GM18873 (cell line): Measurements from ENCODE around the gene KIF26A.

Experiments used
- ATAC-seq: cut with Tn5 transposase; IDR thresholded peaks from one replicate; pipeline ENCODE4 v1.9.1; 2021; ENCODE audit warnings: mild to moderate bottlenecking, moderate library complexity, moderate number of reproducible peaks; ENCODE audit not compliant: unreplicated experiment, low FRiP score

Gene KIF26A

DNA sequence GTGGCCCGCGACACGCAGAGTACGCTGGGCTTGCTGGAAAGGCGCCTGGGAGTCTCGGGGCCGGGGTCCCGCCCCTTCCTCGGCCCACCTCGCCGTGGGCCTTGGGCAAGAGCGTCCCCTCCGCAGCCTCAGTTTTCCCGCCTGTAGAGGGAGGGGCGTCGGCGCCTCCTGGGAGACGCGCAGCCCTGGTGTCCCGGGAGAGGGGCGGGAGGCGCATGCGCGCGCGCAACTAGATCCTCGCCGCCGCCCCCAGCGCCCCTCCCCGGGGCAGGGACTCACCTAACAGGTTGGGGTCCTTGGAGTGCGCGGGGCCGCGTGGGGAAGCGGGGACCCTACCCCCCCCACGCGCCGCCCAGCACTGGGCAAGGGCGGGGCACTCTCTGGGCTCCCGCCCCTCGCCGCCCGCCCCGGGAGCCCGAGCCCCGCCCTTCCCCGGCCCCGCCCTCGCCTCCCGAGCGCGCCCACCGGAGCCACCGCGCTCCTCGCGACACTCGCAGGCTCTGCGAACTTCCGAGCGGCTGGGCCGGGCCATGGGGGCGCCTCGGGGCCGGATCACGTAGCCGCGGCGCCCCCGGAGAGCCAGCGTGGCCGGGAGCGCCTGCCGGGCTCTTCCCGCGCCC, at the start of gene KIF26A:
TSS of gene KIF26A (plus strand) at position 490 of the 620 bp plus-strand sequence. CDS start 136 bp downstream, outside the sequence.
- no peak for ATAC-seq

DNA sequence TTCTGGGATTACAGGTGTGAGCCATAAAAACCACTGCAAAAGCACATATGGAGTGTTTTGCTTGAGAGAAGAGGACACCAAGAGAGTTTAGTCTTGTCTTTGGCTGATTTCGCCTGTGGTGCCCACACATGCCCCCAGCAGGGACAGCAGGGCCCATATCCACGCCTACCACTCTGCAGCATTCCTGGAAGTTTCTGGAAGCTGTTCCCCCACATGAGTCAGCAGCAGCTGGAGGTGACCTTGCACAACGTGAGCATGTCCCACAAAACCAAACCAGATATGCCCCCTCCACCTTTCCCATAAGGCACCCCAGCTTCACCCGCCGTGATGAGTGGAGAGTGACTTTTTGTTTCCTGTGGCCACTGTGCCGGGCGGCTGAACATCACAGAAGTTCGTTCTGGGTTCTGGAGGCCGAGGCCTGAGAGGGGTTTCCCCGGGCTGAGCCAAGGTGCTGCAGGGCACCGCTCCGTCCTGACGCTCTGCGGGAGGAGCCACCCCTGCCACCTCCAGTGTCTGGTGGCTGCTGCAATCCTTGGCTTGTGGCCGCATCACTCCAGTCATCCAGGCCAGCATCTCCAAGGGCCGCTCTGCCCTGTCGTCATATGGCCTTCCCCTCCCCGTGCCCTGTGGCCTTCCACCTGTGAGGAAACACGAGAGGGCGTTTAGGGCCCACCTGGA, 48.2 kb upstream of the KIF26A start:
- ATAC-seq = no peak

DNA sequence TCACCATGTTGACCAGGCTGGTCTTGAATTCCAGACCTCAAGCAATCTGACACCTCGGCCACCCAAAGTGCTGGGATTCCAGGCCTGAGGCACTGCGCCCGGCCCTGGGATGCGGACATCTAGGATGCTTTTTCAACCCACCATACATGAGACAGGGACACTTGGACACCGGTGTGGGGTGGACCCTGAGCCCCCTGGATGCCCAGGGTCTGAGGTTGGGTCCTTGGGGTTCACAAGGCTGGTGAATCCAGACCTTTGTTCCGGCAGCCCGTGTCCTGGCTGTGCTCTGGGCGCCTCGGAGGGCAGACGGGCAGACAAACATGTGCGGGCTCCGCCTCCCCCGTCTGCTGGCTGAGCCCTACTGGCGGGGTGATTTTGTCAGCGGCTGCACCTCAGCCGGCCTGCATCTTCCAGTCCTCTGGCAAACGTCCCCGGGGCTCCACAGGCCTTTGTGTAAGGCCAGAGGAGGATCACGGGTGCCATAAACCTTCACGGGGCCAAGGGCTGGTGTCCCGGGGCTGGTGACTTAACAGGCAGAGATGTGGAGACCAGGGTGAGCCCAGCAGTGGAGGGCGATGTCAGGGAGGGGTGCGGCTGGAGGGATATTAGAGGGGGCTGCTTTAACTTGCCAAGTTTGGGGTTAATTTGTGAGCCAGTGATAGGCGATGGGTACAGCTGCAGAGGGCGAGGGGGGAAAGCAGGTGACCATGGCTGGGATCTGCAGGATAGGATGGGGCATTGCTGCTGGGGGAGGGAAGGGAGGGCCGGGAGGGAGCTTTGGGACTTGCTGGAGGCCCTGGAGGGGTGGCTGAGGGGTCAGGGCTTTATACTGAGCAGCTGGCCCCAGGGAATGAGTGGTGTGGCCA, 47.1 kb upstream of the KIF26A start:
- ATAC-seq = no peak

DNA sequence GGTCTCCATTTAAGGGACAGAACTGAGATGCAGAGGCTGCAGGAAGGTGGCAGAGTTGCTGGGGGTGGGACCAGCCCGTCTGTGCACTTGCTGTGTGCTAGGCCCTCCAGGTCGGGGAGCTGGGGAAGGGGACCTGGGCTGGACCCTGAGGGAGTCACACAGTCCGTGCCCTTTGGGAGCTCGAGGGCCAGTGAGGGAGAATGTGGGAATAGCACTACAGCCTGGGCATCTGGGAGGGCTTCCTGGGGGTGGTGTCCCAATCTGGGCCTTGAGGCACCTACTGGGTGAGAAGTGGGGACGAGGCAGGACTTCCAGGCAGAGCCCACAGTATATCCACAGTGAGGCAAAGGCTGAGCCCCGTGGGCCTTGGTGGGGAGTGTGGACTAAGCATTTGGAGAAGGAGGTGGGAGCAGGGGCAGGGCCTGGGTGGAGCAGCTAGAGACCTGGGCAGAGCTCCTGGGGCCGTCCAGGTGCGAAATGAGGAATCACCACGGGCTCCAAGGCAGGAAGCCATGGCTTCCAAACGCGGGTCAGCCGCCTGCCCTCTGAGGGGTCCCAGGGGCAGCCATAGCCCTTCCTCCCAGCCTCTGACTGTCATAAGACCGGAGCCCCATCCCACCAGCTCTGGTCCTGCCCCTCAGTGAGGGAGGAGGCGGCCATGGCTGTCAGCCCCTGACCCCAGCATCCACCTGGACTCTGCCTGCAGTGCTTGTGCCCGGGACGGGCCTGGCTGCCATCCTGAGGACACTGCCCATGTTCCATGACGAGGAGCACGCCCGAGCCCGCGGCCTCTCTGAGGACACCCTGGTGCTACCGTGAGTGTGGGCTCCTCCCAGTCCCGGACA, 46.2 kb upstream of the KIF26A start:
- no peak for ATAC-seq

DNA sequence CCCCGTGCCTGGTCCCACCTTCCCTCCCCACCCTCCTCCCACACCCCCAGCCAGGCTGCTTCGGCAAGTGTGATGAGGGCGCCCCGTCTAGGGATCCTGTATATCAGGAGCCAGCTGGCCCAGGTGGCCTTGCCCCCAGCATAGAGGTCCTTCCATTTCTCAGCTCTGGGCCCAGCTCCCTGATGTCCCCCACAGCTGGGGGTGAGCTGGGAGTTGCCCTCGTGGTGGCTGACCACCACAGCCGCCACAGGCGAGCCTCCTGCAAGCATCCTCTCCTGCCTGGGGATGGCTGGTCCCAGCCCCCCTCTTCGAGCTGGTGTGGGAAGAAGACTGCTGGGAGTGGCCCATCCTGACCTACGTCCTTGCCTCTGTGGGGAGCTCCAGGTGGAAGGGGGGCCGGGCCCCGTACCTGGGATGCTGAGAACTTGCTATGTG, 45.4 kb upstream of the KIF26A start:
- ATAC-seq = no peak

DNA sequence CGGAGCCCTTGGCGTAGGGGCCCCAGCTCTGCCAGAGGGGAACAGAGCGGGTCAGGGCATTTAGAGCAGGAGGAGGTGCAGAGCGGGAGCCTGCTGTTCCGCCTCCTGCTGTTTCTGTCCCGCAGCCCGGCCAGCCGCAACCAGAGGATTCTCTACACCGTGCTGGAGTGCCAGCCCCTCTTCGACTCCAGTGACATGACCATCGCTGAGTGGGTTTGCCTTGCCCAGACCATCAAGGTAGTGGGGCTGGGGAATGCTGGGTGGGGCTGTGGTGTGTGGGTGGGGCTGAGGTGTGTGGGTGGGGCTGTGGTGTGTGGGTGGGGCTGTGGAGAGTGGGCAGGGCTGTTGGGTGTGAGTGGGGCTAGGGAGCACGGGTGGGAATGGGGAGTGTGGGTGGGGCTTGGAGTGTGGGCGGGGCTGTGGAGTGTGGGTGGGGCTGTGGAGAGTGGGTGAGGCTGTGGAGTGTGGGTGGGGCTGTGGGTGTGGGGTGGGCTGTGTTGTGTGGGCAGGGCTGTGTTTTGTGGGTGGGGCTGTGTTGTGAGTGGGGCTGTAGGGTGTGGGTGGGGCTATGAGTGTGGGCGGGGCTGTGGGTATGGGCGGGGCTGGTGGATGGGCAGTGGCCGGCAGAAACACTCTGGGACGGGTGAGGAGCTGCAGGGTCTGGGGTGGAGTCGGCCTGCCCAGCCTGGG, 44.9 kb upstream of the KIF26A start:
- no peak for ATAC-seq

DNA sequence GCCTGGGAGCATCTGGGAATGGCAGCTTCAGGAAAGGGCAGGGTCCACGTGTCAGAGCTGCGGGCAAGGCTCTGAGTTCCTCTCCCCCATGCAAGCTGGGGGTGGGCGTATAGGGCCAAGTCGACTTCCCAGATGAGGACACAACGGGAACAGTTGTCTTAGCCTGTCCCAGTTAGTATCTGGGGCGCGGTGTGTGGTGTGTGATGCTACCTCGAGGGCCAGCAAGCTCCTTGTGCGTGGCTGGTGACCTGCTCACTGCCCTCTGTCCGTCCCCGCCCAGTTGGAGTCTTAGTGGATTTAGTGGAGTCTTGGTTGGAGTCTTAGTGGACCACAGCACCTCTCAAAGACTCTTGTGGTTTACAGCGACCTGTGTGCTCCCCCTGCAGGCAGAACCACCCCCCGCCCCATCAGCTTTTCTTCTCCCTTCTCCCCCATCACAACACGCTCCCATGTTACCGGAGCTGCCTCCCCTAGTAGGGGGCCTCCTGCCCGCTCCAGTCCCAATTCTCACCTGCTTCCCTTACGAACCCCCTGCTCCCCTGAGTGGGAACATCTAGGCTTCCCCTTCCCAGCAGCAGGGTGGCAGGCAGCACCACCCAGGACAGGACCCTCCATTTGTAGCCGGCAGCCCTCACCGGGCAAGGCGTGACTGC, 44.2 kb upstream of the KIF26A start:
- ATAC-seq = no peak

DNA sequence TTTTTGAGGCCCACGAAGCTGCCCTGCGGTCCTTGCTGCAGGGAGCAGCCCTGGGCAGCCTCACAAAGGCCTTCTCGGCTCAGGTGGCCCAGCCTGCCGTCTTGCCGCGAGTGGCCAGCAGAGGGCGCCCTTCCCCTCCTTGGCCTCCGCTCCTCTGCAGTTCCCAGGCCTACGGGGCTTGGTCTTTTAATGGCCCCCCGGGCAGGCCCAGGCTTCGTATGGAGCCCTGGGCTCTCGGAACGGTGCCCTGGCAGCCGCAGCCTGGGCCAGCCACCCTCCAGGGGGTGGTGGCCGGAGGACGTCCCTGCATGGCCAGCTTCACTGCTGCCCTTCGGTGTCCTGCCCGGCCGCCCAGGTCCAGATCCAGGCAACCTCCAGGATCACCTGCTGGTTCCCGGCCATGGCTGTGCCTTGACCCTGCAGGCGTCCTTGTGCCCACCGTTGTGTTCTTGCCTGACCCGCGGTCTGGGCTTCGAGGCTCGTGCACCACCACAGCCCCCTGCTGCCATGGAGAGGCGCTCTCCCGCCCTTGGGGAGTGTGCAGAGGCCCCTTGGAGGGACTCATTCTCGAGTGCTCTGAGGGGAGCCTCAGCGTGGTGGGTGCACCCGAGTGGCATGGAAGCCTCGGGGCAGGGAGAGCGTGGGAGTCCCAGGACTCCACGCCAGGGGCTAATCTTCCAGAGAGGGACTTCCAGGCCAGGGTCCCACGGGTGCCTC, 43.5 kb upstream of the KIF26A start:
- ATAC-seq = no peak

DNA sequence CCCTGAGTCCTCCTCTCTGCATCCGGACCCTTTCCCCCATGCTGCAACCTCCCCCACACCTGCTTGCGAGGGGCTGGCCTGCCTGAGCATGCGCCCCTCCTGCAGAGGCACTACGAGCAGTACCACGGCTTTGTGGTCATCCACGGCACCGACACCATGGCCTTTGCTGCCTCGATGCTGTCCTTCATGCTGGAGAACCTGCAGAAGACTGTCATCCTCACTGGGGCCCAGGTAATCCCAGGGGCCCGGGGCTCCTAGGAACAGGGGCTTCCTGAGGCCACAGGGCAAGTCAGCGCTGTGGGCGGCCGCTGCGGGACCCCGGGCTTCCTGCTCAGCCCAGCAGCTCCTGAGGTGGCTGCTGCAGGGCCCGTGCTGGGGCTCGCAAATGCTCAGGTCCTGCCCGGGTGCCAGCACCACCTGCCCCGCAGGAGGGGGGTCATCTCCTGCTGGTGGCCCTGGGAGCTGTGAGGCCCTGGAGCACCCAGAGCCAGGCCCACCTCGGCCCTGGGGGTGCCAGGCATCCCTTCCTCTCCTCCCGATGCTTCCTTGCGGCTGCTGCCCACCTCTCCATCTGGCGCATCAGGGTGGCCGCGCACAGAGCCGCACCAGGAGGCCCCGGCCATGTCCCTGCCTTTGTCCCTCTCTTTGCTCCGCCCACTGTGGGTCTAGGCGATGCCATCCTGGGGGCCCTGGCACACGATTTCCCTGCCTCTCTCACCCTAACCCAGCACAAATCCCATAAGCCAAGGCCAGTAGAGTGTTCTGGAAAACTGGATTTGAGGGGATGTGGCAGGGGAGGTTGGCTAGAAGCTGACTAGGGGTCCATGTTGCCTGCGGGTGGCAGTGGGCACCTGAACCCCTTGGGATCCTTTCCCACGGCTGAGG, 42.7 kb upstream of the KIF26A start:
- ATAC-seq = no peak

DNA sequence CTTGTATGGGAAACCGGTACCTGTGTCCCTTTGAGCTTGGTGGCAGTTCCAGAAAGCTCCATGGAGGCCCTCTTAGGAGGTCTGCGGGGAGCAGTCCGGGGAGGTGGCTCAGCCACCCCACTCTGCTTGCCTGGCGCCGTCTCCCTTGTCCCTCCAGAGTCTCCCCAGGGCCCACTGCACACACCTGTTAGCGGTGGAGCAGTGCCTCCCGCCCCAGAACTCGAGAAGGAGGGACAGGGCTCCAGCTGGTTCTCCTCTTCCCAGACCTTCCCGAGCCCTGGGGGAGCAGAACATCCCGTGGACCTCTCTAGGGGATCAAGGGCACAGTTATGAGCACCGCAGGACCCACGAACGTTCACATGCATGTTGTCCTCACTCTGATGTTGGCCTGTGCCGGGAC, 42.1 kb upstream of the KIF26A start:
- ATAC-seq = no peak

DNA sequence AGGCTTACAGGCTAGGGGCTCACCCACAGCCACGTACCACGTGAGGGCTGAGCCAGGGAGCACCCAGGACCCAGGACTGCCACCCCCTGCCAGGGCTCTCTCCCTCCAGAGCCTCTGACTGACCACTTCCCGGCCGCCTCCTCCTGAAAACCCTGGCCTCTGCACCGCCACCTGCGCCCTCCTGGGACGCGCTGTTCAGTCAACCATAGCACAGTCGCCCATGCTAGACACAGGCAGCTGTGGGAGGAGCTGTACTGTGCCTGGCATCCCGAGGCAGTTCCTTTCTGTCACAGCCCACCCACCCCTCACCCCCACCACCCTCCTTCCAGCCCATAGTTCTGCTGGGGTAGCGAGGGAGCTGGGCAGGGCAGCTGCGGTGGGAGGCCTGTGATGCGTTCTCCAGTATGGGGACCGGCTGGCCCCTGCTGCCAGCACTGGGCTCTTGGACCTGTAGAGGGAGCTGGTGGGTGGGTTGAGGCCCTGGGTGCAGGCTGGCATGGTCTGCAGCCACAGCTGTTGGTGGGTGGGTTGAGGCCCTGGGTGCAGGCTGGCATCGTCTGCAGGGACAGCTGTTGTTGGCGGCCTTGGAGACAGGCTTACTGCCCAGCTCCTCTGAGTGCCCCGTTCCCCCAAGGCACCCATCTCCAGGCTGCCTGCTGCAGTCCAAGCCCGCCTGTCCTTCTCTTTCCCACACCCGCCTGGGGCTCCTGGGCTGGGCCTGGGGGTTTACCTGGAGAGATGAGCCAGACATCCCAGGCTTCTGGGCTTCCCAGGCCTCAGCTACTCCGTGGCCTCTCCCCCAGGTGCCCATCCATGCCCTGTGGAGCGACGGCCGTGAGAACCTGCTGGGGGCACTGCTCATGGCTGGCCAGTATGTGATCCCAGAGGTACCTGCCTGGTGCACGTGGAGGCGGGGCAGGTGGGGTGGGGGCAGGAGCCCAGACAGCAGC, 41.4 kb upstream of the KIF26A start:
- ATAC-seq = no peak

DNA sequence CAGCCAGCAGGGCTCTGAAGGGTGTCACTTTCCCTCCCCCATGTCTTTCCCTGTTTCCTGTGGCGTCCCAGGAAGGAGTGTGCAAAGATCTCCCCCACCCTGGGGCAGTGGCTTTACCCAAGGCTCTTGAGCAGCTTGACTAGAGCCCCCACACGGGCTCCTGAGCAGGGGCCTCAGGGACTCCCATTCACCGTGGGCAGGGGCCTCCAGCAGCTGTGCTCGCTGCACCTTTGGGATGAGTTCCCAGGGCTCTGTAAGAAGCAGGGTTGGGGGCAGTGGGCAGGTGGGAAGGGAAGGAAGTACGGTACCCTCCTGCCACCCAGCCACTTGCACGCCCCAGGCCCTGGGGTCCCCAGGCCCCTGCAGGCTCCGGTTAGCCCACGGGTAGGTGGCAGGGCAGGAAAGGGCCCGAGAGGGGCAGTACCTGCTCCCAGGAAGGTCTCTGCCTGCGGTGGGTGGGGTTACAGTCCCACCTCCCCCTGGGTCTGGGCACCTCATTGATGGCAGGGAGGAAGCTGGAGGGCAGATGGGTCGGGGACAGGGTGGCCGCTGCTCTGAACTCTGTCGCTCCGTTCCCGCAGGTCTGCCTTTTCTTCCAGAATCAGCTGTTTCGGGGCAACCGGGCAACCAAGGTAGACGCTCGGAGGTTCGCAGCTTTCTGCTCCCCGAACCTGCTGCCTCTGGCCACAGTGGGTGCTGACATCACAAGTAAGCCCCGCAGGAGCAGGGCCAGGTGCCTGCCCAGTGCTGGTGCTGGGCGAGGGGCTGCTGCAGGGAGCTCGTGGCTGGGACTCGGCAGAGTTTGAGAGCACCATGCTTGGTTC, 39.9 kb upstream of the KIF26A start:
- ATAC-seq = no peak

DNA sequence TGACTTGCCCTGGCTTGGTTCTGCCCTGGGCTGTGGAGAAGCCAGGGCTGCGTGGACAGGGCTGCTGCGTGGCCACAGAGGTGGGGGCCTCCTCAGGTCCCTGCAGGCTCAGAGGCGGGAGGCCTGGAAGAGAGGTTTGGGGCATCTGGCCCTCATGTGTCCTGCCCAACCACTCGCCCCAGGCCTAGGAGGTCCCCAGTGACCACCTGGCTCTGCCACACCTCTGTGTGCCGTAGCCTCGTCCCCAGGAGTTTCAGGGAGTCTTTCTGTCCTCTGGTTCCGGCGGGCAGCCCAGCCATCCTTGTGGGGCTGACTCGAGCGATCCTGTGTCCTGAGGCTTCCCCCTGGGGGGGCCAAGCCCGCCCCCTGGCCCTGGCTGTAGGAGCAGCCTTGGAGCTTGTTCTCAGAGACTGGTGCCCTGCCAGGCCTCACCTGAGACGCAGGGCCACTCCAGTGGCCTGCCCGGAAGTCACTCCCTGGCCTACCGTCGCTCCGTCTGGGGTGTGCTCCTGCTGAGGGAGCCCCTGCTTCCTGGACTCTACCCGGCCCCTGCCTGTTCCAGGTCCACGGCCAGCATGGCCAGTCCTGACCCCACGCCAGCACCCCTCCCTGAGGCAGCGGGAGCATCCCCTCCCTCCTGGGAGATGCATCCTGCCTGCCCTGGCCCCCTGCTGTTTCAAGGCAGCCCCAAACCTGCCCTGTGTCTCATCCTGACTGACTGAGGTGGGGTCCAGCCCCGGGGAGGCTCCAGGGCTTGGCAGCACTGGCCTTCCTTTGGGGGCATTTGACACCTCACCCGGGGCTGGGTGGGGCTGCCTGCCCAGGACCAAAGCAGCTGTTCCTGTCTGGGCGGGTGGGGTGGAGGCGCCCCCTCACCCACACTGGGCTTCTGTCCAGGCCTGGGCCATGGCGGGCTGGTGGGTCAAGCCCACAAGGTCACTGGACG, 39.0 kb upstream of the KIF26A start:
- ATAC-seq = no peak

DNA sequence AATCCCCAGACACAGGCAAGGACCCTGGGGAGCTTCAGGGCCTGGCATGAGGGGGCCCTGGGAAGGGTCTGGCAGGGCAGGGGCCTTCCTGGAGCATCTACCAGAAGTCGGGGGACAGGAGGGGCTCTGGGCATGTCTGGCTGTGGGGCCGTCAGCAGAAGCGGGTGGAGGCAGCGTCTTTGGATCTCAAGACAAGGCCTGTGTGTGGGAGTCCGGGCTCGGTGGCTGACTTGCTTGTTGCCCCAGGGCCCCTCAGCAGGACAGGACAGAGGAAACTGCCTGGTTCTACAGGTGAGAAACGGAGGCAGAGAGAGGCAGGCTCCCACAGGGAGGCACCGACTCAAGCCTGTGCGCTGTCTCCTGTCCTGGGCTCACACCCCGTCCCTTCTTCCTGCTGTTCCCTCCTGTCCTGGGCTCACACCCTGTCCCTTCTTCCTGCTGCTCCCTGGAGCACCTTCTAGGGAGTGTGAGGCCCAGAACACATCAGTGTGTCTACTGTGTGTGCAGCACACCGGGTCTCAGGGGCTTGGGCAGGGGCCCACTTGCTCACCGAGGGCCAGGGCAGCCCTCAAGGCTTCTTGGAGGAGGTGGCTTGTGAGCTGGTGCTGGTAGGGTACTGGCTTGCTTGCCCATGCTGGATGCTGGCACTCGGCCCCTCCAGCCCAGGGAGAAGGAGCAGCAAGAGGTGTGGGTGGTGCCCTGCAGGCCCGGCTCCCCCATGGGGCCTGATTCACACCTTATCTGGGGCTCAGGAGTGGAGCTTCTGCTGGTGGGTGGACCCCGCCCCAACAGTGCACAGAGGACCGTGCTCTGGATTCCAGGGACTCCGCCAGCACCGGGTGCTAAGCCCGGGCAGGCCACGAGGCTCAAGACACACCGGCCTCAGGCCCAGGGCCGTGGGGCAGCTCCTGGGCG, 38.0 kb upstream of the KIF26A start:
- ATAC-seq = no peak
